ENCODE data around the gene SPNS1.

DNA sequence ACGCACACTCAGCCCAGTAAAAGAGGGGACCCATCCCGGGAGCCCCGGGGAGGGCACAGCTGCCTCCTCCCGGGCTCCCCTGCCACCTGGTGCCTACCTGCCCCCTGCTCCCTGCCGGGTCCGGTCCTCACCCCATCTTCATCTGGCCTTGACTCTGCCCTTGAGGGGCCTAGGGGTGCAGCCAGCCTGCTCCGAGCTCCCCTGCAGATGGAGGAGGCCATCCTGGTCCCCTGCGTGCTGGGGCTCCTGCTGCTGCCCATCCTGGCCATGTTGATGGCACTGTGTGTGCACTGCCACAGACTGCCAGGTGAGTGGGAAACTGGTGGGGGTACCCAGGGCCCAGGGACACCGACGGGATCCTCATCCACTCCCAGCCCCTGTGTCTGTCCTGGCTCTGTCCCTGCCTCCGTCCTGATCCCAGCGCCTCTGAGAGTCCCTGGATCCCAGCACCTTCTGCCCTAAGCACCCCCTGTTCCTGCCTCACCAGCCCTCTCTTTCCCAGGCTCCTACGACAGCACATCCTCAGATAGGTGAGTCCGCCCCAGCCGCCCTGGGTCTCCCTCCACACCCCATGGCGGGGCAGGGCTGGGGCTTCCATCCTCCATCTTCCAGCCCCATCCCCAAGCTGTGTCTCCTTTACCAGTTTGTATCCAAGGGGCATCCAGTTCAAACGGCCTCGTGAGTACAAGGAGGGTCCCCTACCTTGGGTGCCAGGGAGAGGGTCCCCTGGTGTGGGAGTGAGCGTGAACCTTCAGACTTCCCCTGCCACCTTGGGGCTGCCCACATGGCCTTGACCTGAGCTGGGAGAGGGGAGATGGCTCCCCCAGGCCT lies 10.8 kb downstream of the SPNS1 start:
- TF ChIP-seq, protein P1, sequence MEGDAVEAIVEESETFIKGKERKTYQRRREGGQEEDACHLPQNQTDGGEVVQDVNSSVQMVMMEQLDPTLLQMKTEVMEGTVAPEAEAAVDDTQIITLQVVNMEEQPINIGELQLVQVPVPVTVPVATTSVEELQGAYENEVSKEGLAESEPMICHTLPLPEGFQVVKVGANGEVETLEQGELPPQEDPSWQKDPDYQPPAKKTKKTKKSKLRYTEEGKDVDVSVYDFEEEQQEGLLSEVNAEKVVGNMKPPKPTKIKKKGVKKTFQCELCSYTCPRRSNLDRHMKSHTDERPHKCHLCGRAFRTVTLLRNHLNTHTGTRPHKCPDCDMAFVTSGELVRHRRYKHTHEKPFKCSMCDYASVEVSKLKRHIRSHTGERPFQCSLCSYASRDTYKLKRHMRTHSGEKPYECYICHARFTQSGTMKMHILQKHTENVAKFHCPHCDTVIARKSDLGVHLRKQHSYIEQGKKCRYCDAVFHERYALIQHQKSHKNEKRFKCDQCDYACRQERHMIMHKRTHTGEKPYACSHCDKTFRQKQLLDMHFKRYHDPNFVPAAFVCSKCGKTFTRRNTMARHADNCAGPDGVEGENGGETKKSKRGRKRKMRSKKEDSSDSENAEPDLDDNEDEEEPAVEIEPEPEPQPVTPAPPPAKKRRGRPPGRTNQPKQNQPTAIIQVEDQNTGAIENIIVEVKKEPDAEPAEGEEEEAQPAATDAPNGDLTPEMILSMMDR (IDR thresholded peaks at IDR 0.05; ENCODE audit: low read length), result no peak
- no peak for TF ChIP-seq EZH2 (IDR thresholded peaks at IDR 0.05; ENCODE audit: borderline replicate concordance, low read length)
